IMR-90 (cell line): ENCODE results near the gene HOXA13.

Source experiments
- BHLHE40 ChIP-seq: fragments of 150-350 bp; IDR thresholded peaks from 2 replicates; pipeline ENCODE4 v1.6.1; 2016; ENCODE audit warnings: mild to moderate bottlenecking, low read depth, low read length
- CTCF ChIP-seq: conservative IDR thresholded peaks from 2 replicates; pipeline ENCODE4 v1.5.1; 2012; ENCODE audit warnings: mild to moderate bottlenecking, low read depth, low read length, improper control_type of control experiment
- ELK1 ChIP-seq: fragments of 150-350 bp; IDR thresholded peaks from 2 replicates; pipeline ENCODE4 v1.6.1; 2016; ENCODE audit warnings: low read depth, mild to moderate bottlenecking, low read length, moderate library complexity, borderline replicate concordance
- FOS ChIP-seq: fragments of 150-350 bp; IDR thresholded peaks from 2 replicates; pipeline ENCODE4 v1.6.1; 2016; ENCODE audit warnings: low read depth, low read length
- MAFK ChIP-seq: IDR thresholded peaks from 2 replicates; pipeline ENCODE4 v1.6.1; 2012; ENCODE audit warnings: low read depth, low read length, improper control_type of control experiment
- MAZ ChIP-seq: IDR thresholded peaks from 2 replicates; pipeline ENCODE4 v1.6.1; 2012; ENCODE audit warnings: low read depth, mild to moderate bottlenecking, low read length, improper control_type of control experiment, moderate library complexity, borderline replicate concordance
- MXI1 ChIP-seq: IDR thresholded peaks from 2 replicates; pipeline ENCODE4 v1.6.1; 2012; ENCODE audit warnings: low read depth, mild to moderate bottlenecking, low read length, moderate library complexity, borderline replicate concordance
- POLR2A ChIP-seq: IDR thresholded peaks from 2 replicates; pipeline ENCODE4 v1.6.1; 2012; ENCODE audit warnings: mild to moderate bottlenecking, low read depth, low read length
- RAD21 ChIP-seq: IDR thresholded peaks from 2 replicates; pipeline ENCODE4 v1.6.1; 2012; ENCODE audit warnings: low read length, improper control_type of control experiment
- SMC3 ChIP-seq: fragments of 150-350 bp; IDR thresholded peaks from 2 replicates; pipeline ENCODE4 v1.6.1; 2016; ENCODE audit warnings: low read depth, mild to moderate bottlenecking, antibody characterized with exemption, low read length, moderate library complexity
- USF2 ChIP-seq: fragments of 150-350 bp; IDR thresholded peaks from 2 replicates; pipeline ENCODE4 v1.6.1; 2017; ENCODE audit warnings: mild to moderate bottlenecking, antibody characterized with exemption, low read length, low read depth

DNA sequence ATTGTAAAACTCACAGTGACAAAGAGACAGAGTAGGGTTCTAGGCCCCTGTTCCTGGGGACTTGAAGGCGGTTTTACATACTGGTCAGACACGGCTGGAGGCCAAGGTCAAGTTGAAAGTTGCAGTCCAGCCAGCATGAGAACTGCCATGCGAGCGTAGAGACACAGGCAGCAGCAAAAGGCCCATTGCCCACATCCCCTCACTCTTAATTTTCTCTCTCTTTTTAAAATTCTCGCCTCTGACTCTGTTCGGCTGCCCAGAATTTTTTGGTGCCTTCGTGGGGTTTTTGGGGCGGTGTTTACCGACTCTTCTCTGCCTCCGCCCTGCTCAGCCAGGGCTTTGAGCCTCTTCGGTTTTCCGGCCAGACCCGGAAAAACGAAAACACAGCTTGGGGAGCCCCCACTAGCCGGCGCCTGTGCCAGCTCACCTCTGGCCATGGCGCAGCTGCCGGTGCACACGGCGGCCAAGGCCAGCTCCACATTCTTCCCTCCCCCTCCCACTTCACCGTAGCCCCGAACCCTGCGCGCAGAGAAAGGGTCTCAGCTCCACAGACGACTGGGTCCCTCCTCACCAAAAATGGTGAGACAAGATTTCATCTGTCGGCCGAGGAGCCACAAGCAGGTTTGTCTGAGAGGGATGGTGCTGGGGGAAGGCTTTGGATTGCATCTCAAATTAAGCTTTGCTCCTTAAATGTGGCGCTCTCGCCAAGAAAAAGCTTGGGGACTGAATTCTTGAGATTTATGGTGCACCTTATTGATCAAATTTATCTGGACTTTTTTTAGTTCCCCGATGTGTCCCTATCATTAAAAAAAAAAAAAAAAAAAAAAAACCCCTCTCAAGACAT lies 2.3 kb upstream of the HOXA13 start:
- no peak for TF ChIP-seq CTCF
- TF ChIP-seq FOS: no peak
- TF ChIP-seq MAFK: no peak
- TF ChIP-seq POLR2A: no peak
- no peak for TF ChIP-seq MXI1
- no peak for TF ChIP-seq SMC3
- TF ChIP-seq BHLHE40: no peak
- TF ChIP-seq MAZ: no peak
- no peak for TF ChIP-seq USF2
- TF ChIP-seq RAD21: no peak
- TF ChIP-seq ELK1: no peak
